GM15510 (cell line): Measurements from ENCODE around the gene FCN3.

Source experiments
- POLR2A ChIP-seq: IDR thresholded peaks from 3 replicates; pipeline ENCODE4 v1.6.1; 2011; ENCODE audit warnings: borderline replicate concordance; ENCODE audit not compliant: insufficient read length; ENCODE audit errors: extremely low read depth

FCN3 gene

GRCh38 chr1:27402349-27402754 is 27.7 kb upstream of the FCN3 start:
- TF ChIP-seq POLR2A, result no peak

- TF ChIP-seq POLR2A, result peak; percentile 8
Measured at GRCh38 chr1:27400963-27401341, 26.3 kb upstream of the FCN3 start.

- peak; percentile 16 for TF ChIP-seq POLR2A
Measured at GRCh38 chr1:27400082-27400962, 25.7 kb upstream of the FCN3 start.

- TF ChIP-seq POLR2A, result no peak
Measured at GRCh38 chr1:27399251-27400025, 24.8 kb upstream of the FCN3 start.

- no peak for TF ChIP-seq POLR2A
Measured at GRCh38 chr1:27398405-27399149, 24.0 kb upstream of the FCN3 start.

GRCh38 chr1:27397749-27398148 is 23.1 kb upstream of the FCN3 start:
- no peak for TF ChIP-seq POLR2A

GRCh38 chr1:27397110-27397509 is 22.5 kb upstream of the FCN3 start:
- TF ChIP-seq POLR2A, result no peak

- no peak for TF ChIP-seq POLR2A
Measured at GRCh38 chr1:27395441-27396195, 21.0 kb upstream of the FCN3 start.

- TF ChIP-seq POLR2A, result no peak
Measured at GRCh38 chr1:27394925-27395324, 20.3 kb upstream of the FCN3 start.

GRCh38 chr1:27394282-27394658 is 19.6 kb upstream of the FCN3 start:
- TF ChIP-seq POLR2A, result no peak

GRCh38 chr1:27393641-27394281 is 19.1 kb upstream of the FCN3 start:
- no peak for TF ChIP-seq POLR2A

- TF ChIP-seq POLR2A, result no peak
Measured at GRCh38 chr1:27392778-27393635, 18.4 kb upstream of the FCN3 start.
